ENCODE measurements around the gene SIAE.
A peak's percentile ranks its signal among the peaks of the same experiment; 100 is the strongest.

Gene SIAE

GRCh38 chr11:124584681-124585372, 88.7 kb downstream of the SIAE start:
- DNase-seq (ENCODE audit: low spot score in 2 of 2) (no peak), ATAC-seq (peak; percentile 16)
- no peak overlapping the region for H3K27ac Mint-ChIP-seq
- H3K9me3 Mint-ChIP-seq: no peaks in the 10 kb centered on the region
- no peak overlapping the region for H3K4me3 Mint-ChIP-seq
- H3K4me1 Mint-ChIP-seq: no peaks in the 10 kb centered on the region
- H3K36me3 Mint-ChIP-seq: no peaks in the 10 kb centered on the region

- H3K36me3 Mint-ChIP-seq: no peaks in the 10 kb centered on the region
- no peak overlapping the region for H3K27ac Mint-ChIP-seq
- no peaks in the 10 kb centered on the region for H3K9me3 Mint-ChIP-seq
- DNase-seq (ENCODE audit: low spot score in 2 of 2): no peak
- no peaks in the 10 kb centered on the region for H3K4me1 Mint-ChIP-seq
- H3K4me3 Mint-ChIP-seq: no peak overlapping the region
- ATAC-seq: no peak
Measured at GRCh38 chr11:124583781-124584180, 89.8 kb downstream of the SIAE start.
